ENCODE measurements around the gene PIP5K1B. TPM values are rescaled to one million over a fixed set of nuclear protein-coding genes. Genes with fewer than 3 reads are reported as not detected.

PIP5K1B gene
- total RNA-seq, 1 experiment from 2014 or later = not detected

GRCh38 chr9:68692519-68692918 is 12.5 kb upstream of the PIP5K1B start:
- Histone ChIP-seq H3K4me3 (ENCODE audit: low read length) (no peak overlapping the region), H3K36me3 (ENCODE audit: low read depth, low read length) (no peaks in the 10 kb centered on the region), H3K9me2 (replicated peaks; ENCODE audit: low read length) (no peaks in the 10 kb centered on the region), H3K4me1 (ENCODE audit: insufficient read depth, low read length) (no peaks in the 10 kb centered on the region), H2AFZ (ENCODE audit: low read length) (no peak overlapping the region), H4K20me1 (ENCODE audit: low read length) (no peaks in the 10 kb centered on the region), H3K27me3 (ENCODE audit: low read length) (peaks cover 80% of the 10 kb centered on the region), H3K9me3 (ENCODE audit: low read length) (no peaks in the 10 kb centered on the region), H3K79me2 (ENCODE audit: low read length) (no peaks in the 10 kb centered on the region), H3F3A (ENCODE audit: low read length, unreplicated experiment) (no peaks in the 10 kb centered on the region), H3K27ac (ENCODE audit: low read length) (no peak overlapping the region), H3K4me2 (ENCODE audit: low read length) (no peak overlapping the region), H3K9ac (ENCODE audit: low read length) (no peak overlapping the region)
- POLR2A ChIA-PET (ENCODE audit: unreplicated experiment) = no interaction called here
- DNase-seq (no peak), ATAC-seq (no peak)
- TF ChIP-seq CTCF (conservative IDR thresholded peaks at IDR 0.05; ENCODE audit: low read depth, low read length) (no peak), EZH2 (IDR thresholded peaks at IDR 0.05; ENCODE audit: low read length, unreplicated experiment) (no peak), EZH2phosphoT487 (IDR thresholded peaks at IDR 0.05; ENCODE audit: borderline replicate concordance, low read length) (no peak)
- intact Hi-C loops (cut with micrococcal nuclease) = no loop called here
- BruUV-seq (replicated peaks) = no TSS peak
- CTCF ChIA-PET = no interaction called here

- ATAC-seq = no peak
- peaks cover 82% of the 10 kb centered on the region for H3K27me3 ChIP-seq (ENCODE audit: low read length)
- no peak overlapping the region for H3K9ac ChIP-seq (ENCODE audit: low read length)
- no peak overlapping the region for H3K27ac ChIP-seq (ENCODE audit: low read length)
- DNase-seq = no peak
- no peaks in the 10 kb centered on the region for H3K36me3 ChIP-seq (ENCODE audit: low read depth, low read length)
- no peaks in the 10 kb centered on the region for H3K79me2 ChIP-seq (ENCODE audit: low read length)
- no peaks in the 10 kb centered on the region for H3F3A ChIP-seq (ENCODE audit: low read length, unreplicated experiment)
- no peaks in the 10 kb centered on the region for H3K4me1 ChIP-seq (ENCODE audit: insufficient read depth, low read length)
- H3K9me2 ChIP-seq (replicated peaks; ENCODE audit: low read length) = no peaks in the 10 kb centered on the region
- no TSS peak for BruUV-seq (replicated peaks)
- POLR2A ChIA-PET (ENCODE audit: unreplicated experiment) = no interaction called here
- H3K4me2 ChIP-seq (ENCODE audit: low read length) = no peak overlapping the region
- intact Hi-C loops (cut with micrococcal nuclease) = no loop called here
- H2AFZ ChIP-seq (ENCODE audit: low read length) = no peak overlapping the region
- H3K9me3 ChIP-seq (ENCODE audit: low read length) = no peaks in the 10 kb centered on the region
- CTCF ChIA-PET = no interaction called here
- no peaks in the 10 kb centered on the region for H4K20me1 ChIP-seq (ENCODE audit: low read length)
- TF ChIP-seq CTCF (conservative IDR thresholded peaks at IDR 0.05; ENCODE audit: low read depth, low read length) = no peak
- TF ChIP-seq EZH2 (IDR thresholded peaks at IDR 0.05; ENCODE audit: low read length, unreplicated experiment) = no peak
- TF ChIP-seq EZH2phosphoT487 (IDR thresholded peaks at IDR 0.05; ENCODE audit: borderline replicate concordance, low read length) = no peak
- no peak overlapping the region for H3K4me3 ChIP-seq (ENCODE audit: low read length)
These were observed 10.9 kb upstream of the PIP5K1B start for GRCh38 chr9:68694125-68694524.

- Histone ChIP-seq H4K20me1 (ENCODE audit: low read length) (no peaks in the 10 kb centered on the region), H3K27me3 (ENCODE audit: low read length) (peaks cover 72% of the 10 kb centered on the region), H3K4me2 (ENCODE audit: low read length) (no peak overlapping the region), H3K9me3 (ENCODE audit: low read length) (no peaks in the 10 kb centered on the region), H3F3A (ENCODE audit: low read length, unreplicated experiment) (no peaks in the 10 kb centered on the region), H3K27ac (ENCODE audit: low read length) (no peak overlapping the region), H3K36me3 (ENCODE audit: low read depth, low read length) (no peaks in the 10 kb centered on the region), H3K9me2 (replicated peaks; ENCODE audit: low read length) (no peaks in the 10 kb centered on the region), H3K4me1 (ENCODE audit: insufficient read depth, low read length) (no peaks in the 10 kb centered on the region), H3K79me2 (ENCODE audit: low read length) (no peaks in the 10 kb centered on the region), H3K4me3 (ENCODE audit: low read length) (no peak overlapping the region), H3K9ac (ENCODE audit: low read length) (no peak overlapping the region), H2AFZ (ENCODE audit: low read length) (no peak overlapping the region)
- no peak for TF ChIP-seq EZH2phosphoT487 (IDR thresholded peaks at IDR 0.05; ENCODE audit: borderline replicate concordance, low read length)
- TF ChIP-seq EZH2 (IDR thresholded peaks at IDR 0.05; ENCODE audit: low read length, unreplicated experiment) = no peak
- TF ChIP-seq CTCF (conservative IDR thresholded peaks at IDR 0.05; ENCODE audit: low read depth, low read length) = no peak
- intact Hi-C loops (cut with micrococcal nuclease) = loop anchor here (5.0 kb wide), 1 partner anchor 249 kb away; no protein-coding TSS in a partner anchor
- ChIA-PET POLR2A (ENCODE audit: unreplicated experiment) (no interaction called here), CTCF (no interaction called here)
- DNase-seq = no peak
- no peak for ATAC-seq
- no TSS peak for BruUV-seq (replicated peaks)
These were observed 7.2 kb upstream of the PIP5K1B start for GRCh38 chr9:68697851-68698250.

Data from PC-3 (cell line).